LHCN-M2 (cell line): ENCODE measurements around the gene C9orf78. TPM values are rescaled to one million over a fixed set of nuclear protein-coding genes. Genes with fewer than 3 reads are reported as not detected.

Experiments used
- DNase-seq: peaks from one replicate; pipeline ENCODE4 v3.0.0-alpha.2; 2012; ENCODE audit warnings: low read depth
- total RNA-seq: library from RNA; depleted of rRNA; stranded (reverse); fragments of >200 nt; gene quantifications from 2 replicates; pipeline ENCODE4 v1.2.3, GENCODE V29; 2014

Gene C9orf78
- total RNA-seq, 1 experiment from 2014 or later = 63.3 TPM

DNA sequence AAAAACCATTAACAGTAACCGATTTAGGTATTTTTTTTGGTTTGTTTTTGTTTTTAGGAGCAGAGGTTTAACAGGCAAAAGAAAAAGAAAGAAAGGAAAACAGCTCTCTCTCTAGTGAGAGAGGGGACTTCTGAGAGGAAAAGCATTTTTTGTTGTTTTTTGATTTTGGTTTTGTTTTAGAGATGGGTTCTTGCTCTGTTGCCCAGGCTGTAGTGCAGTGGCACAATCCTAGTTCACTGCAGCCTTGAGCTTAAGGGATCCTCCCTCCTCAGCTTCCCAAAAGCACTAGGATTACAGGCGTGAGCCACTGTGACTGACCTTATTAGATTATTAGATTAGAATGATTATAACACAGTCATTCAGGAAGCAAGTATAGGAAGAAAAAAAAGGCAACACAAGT lies 10.3 kb upstream of the C9orf78 start:
- no peak for DNase-seq

DNA sequence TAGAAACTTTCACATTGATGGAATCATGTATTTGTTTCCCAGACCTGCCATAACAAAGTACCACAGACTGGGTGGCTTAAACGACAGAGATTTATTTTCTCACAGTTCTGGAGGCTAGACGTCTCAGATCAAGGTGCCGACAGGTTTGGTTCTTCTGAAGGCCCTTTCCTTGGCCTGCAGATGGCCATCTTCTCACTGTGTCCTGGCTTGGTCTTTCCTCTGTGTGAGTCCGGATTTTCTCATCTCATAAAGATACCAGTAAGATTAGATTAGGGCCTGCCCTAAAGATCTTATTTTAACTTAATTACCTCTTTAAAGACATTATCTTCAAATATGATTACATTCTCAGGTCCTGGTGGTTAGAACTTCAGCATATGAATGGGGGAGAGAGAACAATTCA lies 6.0 kb upstream of the C9orf78 start:
- DNase-seq = no peak

DNA sequence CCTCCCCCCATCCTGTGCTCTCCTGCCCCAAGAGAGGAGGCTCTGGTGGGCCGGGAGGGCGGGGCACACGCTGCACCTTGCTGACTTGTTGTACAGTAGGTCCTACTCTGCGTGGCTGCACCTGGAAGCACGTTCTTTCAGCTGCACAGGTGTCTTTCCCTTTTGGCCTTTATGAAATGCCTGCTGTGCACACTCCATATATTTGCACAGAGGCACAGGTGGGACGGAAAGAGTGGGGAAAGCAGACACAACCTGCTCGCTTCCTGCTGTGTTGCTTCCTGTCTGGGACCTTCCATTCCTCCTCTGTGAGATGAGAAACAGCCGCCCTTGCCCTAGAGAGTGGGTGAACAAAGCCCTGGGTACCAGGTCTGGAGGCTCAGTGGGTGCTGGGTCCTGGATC lies 5.0 kb upstream of the C9orf78 start:
- DNase-seq = no peak

DNA sequence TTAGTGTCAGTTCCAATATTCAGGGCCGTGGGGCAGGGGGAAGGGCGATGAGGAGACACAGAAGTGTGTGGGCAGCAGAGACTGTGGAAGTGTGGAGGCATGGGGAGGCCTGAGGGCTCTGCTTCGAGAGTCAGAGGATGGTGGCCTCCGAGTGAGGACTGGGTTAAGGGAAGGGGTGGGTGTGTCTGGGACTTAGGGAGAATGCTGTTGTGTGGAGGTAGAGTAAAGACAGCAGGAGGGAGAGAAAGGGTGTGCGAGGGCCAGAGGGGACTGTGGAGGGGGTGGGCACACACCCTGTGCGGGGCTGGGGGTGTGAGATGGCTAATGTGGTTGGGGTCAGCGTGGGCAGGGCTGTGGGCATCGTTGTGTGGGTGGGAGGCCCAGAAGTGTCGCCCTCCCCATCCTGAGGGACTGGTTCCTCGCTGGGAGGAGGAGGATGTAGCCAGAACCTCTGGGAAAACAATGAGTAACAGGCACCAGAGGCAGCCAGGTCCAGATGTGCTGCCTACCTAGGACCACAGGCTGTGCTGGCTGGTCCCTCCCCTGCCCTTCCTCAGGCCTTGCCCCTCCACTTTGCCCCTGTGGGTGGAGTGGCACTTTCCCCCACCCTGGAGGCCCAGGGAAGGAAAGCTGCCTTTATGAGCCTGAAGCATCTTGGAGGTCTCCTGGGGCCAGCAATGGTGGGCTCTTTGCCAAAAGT lies 4.4 kb upstream of the C9orf78 start:
- DNase-seq = no peak

DNA sequence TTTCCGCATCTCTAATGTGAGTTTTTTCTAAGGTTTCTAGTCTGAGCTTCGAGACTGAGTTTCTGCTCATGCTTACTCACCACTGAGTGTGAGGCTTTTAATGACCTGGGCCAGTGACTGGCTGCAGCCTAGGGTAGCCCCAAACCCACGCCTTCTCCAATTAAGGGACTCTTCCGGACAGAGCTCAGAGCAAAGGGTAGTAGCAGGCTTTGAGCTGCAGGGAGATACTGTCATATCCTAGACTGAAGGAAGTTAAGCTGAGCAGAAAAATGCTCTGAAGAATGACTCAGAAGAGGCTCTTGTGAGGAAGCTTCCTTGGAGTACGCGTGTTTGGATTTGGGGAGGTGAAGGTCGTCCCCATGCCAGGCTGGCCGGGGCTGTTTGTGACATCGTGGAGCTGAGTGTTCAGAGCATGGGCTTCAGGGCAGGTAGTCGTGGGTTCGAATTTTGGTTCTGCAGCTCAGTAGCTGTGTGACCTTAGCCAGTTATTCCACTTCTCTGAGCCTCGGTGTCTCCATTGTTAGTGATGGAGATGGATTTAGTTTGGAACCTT lies 3.7 kb upstream of the C9orf78 start:
- peak; percentile 61 for DNase-seq

DNA sequence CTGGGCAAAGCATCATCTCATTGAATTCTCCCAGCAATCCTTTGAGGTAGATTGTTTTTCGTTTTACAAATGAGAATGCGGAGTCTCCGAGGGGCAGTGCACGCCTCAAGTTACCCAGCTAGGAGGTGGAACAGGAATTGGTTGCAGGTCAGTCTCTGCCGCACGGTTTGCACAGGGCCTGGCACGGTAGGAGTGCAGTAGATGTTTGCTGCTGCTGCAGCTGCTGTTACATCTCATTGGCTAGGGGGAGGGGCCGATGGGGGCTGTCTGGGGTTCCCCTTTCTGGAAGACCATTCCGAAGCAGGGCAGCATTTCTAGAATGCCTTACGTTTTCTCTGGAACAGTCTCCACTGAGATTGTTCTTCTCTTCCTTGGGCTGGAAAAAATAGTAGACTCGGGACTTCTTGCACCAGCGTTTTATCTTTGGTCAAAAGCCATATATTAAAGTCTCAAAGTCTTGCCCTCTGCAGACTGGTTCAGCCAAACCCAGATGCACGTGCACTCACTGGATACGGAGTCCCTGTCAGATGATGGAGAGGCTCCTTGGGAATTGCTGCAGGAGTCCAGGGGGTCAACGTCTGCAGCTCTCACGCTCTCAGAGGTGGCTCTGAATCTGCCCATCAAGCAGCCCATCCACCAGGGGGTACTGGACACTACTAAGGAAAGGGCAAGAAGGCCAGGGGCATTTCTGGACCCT lies 1.4 kb upstream of the C9orf78 start:
- no peak for DNase-seq

DNA sequence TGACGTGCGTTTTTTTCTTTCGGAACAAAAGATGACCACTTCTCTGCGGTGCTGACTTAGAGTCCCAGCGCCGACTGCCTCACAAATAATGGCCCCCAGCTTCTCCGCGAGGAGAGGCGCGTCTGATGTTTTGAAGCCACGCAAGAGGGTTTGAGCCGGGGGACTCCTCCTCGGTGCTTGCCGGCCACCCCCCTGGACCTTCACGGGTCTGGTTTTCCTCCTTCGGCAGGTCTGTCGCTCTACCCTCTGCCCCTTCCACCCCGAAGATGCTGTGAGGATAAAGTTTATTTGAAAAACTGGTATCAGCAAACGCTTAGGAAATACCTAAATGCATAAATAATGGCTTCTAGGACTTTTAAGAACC lies 767 bp upstream of the C9orf78 start:
- peak; percentile 23 for DNase-seq

DNA sequence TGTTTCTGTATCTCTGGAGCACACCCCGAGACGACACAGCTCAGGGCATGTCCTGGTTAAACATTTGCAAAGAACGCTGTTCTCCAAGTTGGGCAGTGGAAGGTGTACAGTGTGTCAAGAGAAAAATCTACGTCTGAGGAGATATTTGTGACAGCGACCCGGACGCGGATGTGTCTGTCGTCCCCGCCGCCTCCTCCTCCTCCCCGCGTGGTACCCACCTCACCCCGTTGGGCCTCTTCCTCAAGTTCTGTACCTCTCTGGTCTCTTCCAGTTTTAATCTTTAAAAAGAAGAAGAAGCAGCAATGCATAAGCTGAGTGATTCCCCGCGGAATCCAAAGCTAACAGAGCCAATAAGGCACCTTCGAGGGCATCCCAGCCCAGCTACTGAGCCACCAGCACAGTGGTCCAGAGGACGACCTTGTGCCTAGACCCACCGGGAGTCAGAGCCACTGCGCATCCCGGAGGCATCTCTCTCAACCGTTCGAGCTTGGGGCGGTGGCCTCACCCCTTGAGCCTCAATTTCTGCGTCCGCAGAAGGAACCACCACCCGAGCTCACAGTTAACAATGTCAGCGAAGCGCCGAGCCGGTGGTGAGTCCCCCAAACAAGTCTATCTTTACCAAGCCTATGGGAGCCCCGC lies 467 bp downstream of the C9orf78 start:
- DNase-seq = no peak

DNA sequence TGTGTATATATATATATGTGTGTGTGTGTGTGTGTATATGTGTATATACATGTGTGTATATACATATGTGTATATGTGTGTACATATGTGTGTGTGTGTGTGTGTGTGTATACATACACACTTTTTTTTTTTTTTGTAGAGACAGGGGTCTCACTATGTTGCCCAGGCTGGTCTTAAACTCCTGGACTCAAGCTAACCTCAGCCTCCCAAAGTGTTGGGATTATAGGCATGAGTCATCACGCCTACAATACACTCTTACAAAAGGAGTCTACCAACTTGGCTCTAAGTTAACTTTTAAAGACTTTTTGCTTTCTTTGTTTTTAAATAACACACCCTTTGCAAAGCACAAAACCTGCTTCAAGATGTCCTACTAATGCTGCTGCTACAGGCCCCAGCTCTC lies 2.1 kb downstream of the C9orf78 start:
- DNase-seq = no peak

DNA sequence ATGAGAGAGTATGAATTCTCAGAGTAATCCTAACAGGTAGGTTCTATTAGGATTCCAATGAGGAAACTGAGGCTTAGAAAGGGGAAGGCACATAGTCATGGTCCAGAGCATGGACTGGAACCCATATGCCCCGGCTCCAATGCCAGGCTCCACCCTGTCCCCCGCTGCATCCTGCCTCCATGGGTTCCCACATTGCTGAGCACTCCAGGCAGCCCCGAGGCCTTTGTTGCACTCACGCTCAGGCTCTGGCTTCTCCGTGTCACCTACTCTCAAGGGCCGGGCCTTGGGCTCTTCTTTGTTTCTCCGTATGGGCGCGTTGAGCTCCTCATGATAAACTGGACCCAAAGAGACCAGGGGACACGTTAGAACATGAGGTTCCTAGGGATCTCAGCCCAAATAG lies 6.1 kb downstream of the C9orf78 start:
- DNase-seq = no peak

DNA sequence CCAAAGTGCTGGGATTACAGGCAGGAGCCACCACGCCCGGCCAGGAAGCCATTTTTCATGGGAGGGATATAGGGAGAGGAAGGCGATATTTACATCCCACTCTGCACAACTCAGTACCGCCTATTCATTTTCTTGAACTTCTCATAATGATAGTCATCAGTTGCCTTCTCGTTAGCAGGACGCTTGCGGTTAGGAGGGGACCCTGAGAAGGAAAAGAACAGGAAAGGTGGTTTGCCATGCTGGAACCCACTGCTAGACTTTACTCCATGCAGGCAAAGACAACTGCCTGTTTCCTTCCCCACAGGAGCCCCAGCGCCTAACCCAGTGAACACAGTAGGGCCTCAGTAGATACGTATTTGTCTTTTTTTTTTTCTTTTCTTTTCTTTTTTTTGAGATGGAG lies 7.0 kb downstream of the C9orf78 start:
- DNase-seq = no peak

DNA sequence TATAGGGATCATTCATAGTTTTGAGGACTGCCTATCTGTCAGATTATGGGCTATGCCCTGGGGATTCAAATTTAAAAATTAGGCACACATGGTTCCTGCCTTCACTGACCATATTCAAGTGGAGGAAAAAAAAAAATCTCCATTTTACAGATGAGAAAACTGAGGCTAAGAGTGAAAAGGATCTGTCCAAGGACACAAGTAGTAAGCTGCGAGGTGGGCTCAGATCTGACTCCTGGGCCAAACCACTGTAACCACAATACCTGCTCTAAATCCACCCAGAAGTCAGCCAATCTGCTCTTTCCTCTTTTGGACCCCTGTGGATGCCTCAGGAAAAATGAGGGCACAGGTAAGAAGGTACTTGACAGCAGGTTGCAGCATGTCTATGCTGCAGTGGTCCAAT lies 8.3 kb downstream of the C9orf78 start:
- no peak for DNase-seq

DNA sequence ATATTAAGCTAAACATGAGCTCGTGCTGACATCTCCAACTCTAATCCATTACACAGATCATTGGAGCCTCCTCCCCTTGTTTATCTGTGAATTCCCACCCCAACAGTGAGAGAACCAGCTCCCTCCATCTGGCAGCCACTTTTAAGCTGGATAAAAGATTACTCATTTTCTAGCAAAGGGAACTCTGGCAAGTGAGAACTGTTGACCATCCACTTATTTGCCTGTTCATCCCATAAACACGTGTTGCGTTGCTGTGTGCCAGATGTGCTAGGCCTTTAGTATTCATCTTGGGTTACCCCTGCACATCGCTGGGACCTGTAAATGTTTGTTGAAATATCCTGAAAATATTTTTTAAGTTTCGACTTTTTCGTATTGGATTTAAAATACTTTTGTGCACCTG lies 8.7 kb downstream of the C9orf78 start:
- DNase-seq = no peak

DNA sequence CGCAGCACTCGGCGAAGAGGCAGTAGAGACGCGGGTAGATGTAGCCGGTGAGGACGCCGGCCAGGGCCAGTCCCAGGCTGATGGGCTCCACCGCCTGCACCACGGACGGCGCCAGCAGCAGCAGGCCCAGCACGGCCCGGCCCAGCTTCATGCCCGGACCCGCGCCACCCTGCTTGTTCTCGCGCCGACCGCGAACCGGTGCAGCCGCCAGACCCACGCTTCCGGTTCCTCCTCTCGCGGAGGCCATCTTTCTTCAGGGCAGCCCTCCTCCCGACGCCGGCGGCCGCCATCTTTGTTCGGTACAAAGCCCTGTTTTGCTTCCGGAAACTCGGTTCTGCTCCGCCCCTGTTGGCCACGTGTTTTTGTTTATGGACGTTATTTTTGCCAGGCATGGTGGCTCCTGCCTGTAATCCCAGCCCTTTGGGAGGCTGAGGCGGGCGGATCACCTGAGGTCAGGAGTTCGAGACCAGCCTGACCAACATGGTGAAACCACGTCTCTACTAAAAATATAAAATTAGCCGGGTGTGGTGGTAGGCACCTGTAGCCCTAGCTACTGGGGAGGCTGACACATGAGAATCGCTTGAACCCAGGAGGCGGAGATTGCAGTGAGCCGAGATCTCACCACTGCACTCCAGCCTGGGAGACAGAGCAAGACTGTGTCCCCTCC lies 11.0 kb downstream of the C9orf78 start, which contains the start of gene TOR1A:
Gene TOR1A (minus strand): TSS at position 202 of the 667 bp plus-strand sequence. CDS start 51 bp downstream, at position 151.
- peak; percentile 92 for DNase-seq

DNA sequence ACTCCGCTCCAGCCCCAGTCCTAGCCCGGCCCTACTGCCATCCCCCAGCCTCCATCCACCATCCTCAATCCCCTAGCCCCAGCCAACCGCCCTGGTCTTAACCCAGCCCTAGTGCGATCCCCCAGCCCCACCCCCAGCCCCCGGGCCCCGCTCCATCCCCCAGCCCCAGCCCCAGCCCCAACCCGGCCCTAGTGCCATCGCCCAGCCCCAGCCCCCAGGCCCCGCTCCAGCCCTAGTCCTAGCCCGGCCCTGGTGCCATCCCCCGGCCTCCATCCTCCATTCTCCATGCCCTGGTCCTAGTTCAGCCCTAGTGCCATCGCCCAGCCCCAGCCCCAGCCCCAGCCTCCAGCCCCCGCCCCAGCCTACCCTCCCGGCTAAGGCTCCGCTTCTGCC lies 11.5 kb downstream of the C9orf78 start:
- DNase-seq = no peak

DNA sequence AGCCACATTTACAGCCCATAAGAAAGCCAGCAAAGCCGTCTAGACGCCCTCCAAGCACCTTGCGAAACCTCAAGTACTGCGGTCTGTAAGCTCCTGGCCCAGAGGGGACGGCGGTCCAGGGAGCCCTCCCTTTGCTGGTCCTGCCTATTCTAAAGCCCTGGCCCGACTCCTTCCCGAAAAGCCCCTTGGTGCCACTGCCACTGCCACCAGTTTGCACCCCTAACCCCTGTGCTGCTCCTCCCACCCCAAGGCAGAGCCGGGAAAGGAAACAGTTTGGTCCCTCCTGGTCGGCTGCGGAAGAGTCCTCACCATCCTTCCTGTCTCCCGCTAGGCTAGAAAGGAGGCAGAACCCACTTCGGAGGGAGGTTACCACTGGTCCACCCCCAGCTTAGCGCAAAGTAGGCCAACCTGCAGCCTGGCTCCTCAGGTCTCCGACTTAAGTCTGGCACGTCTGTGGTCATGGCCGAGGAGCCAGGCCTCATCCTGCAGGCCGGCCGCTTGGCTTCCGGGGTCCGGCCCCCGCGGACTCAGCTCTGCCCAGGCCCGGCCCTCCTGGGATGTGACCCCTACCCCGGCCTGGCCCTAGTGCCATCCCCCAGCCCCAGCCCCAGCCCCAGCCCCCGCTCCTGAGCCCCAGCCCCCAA lies 12.1 kb downstream of the C9orf78 start:
- no peak for DNase-seq

DNA sequence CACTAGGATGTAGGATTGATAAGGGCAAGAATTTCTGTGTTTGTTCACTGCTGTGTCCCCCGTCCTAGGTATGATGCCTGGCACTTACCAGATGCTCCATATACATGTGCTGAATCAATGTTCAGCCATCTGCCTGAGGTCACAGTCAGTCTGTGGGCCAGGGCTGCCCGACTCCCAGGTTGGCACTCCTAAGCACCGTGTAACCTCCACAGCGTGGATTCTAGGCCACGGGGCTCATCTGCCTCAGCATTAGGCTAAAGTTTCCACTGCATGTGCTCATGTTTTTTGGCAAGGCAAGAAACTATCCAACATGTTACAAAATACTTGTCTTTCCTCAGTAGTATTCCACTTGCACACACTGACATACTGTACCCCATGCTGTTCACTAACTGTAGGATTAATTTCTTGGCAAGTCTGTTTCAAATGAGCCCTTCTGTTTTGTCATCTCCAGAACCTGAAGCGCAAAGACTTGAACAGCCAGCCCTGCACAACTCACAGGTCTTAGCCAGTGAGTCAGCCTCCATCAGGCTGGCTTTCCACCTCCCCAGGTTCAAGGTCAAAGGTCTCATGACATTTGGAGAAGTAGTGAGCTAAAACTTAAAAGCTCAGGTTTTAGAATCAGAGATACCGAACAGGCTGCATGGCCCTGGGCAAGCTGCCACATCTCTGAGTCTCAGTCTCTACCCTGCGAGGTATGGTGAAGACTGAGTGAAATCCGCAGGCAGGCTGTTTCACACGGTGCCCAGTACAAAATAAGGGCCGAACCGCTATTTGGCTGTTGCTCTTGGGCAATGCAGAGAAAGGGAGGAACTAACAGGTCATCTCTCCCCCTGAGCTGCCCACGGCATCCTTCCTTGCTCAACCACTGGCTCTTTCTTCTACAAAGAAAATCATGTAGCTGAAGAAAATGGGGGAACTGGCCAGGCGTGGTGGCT lies 18.3 kb downstream of the C9orf78 start:
- DNase-seq = no peak

DNA sequence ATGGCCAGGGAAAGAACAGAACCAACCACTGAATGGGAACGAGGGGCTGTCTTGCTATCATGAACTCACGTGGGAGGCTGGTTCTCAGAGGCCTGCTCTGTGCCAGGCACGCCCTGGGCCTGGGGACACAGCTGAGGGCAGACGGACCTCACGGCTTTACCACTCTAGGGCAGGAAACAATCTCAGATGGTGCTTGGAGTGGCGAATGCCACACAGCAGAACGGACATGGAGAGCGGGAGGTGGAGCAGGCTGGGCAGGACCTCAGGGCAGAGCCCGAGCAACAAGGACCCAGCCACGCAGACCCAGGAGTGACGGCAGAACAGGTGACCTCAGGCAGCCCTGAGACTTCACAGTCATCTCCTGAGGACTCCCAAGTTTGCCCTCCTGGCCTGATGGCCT lies 19.8 kb downstream of the C9orf78 start:
- no peak for DNase-seq

DNA sequence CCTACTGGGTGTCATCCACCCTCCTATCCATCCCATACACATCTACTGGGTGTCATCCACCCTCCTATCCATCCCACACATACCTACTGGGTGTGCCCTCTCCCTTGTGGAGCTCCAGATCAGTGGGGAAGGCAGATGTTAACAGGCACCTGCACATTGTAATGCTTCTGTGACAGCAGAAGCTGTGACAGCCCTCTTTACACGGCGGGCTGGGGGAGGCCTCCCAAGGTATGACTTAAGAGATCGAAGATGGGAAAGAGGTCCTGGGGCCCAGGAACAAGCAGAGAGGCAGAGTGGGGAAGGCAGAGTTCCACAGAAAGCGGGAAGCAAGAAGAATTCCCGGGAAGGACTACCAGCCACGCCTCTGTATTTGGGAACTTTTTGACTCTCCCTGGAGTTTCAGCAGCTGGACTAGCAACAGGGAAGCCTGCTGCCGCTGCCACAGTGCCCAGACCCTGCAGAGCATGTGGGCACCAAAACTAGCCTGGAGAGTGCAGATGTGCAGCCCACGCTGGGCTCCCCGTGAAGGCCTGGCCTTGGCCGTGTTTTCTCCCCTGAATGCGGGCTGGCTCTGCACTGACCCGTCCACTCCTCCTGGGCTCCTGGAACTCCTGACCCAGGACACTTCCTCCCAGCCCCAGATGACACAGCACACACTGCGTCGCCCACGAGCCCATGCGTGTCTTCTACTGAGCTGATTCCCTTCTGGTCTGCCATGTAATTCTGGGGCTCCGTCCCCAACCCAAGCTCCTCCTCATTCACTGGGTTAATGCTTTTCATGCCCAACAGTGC lies 20.4 kb downstream of the C9orf78 start:
- no peak for DNase-seq

DNA sequence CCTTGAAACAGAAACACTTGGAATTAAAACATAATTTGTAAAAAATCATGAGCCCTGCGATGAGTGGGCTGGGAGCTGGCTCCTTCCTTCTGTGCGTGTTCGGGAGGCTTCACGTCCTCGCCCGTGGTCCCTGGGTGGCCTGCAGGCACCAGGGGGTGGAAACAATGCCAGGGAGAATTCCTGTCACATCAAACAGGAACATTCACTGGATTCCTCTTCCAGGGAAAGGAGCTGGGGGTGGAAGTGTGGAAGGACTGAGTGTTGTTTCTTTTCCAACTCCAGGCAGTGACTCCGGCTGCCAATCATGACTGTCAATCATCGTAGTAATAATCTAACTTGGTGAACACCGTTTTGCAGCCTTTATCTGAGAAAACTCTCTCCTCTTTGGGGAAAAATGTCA lies 21.4 kb downstream of the C9orf78 start:
- no peak for DNase-seq
